CD4-positive, alpha-beta T cell treated with Interleukin-2 at 100 ng/mL for 4 hours (primary cell): Measurements from ENCODE around the gene TRIO.

Source experiments
- DNase-seq: peaks from one replicate; pipeline ENCODE4 v3.0.0-alpha.2; 2020; ENCODE audit warnings: low spot score

TRIO gene

GRCh38 chr5:14168144-14168792 is 25.1 kb downstream of the TRIO start:
- no peak for DNase-seq

- DNase-seq, result no peak
Observed at GRCh38 chr5:14168793-14169262, 25.7 kb downstream of the TRIO start.

GRCh38 chr5:14171046-14171445 is 27.9 kb downstream of the TRIO start:
- no peak for DNase-seq

- DNase-seq, result no peak
Observed at GRCh38 chr5:14171621-14172020, 28.5 kb downstream of the TRIO start.

- DNase-seq, result no peak
Observed at GRCh38 chr5:14172149-14172795, 29.1 kb downstream of the TRIO start.

- DNase-seq, result no peak
Observed at GRCh38 chr5:14173377-14174229, 30.5 kb downstream of the TRIO start.

- no peak for DNase-seq
Observed at GRCh38 chr5:14174230-14174636, 31.1 kb downstream of the TRIO start.

GRCh38 chr5:14175381-14175780 is 32.2 kb downstream of the TRIO start:
- DNase-seq, result no peak

- DNase-seq, result no peak
Observed at GRCh38 chr5:14176888-14177287, 33.7 kb downstream of the TRIO start.

GRCh38 chr5:14177634-14178033 is 34.5 kb downstream of the TRIO start:
- DNase-seq, result no peak

- DNase-seq, result no peak
Observed at GRCh38 chr5:14178091-14178490, 34.9 kb downstream of the TRIO start.

- DNase-seq, result no peak
Observed at GRCh38 chr5:14178671-14179211, 35.6 kb downstream of the TRIO start.

GRCh38 chr5:14179446-14179845 is 36.3 kb downstream of the TRIO start:
- no peak for DNase-seq

GRCh38 chr5:14180437-14180836 is 37.3 kb downstream of the TRIO start:
- DNase-seq, result no peak

GRCh38 chr5:14181299-14181968 is 38.3 kb downstream of the TRIO start:
- DNase-seq, result no peak

GRCh38 chr5:14182761-14183160 is 39.6 kb downstream of the TRIO start:
- DNase-seq, result no peak

- DNase-seq, result no peak
Observed at GRCh38 chr5:14183187-14183939, 40.2 kb downstream of the TRIO start.

- no peak for DNase-seq
Observed at GRCh38 chr5:14184082-14184481, 40.9 kb downstream of the TRIO start.

GRCh38 chr5:14184725-14185124 is 41.6 kb downstream of the TRIO start:
- no peak for DNase-seq

- no peak for DNase-seq
Observed at GRCh38 chr5:14185326-14186058, 42.4 kb downstream of the TRIO start.
